GM18870 (cell line): Measurements from ENCODE around the gene CDKAL1.
A peak's percentile ranks its signal among the peaks of the same experiment; 100 is the strongest.
"Not testable (repeated sequence)": the region's sequence is repeated elsewhere in the genome, so short reads cannot be mapped to it uniquely, and the experiment has no call there.

Source experiments
- ATAC-seq: cut with Tn5 transposase; IDR thresholded peaks from one replicate; pipeline ENCODE4 v1.9.1; 2021; ENCODE audit warnings: moderate library complexity; ENCODE audit not compliant: unreplicated experiment

The CDKAL1 gene

DNA sequence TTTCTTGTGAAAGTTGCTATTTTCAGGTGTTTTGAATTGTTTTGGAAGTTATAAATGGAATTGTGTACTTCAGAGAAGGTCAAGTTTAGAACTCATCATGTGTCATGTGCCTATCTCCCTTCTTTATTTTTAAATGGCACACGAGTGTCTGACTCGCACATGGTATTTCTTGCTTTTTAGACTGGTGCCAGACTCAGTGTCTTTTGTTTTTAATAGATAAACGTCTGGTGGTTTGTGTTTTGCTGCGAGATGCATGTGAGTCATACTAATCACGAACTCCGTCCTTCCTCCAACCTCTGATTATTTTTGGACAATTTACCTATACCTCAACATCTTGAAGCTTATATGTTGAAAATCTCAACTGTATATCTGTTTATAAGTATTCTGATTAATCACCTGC, 292.1 kb downstream of the CDKAL1 start:
- no peak for ATAC-seq

DNA sequence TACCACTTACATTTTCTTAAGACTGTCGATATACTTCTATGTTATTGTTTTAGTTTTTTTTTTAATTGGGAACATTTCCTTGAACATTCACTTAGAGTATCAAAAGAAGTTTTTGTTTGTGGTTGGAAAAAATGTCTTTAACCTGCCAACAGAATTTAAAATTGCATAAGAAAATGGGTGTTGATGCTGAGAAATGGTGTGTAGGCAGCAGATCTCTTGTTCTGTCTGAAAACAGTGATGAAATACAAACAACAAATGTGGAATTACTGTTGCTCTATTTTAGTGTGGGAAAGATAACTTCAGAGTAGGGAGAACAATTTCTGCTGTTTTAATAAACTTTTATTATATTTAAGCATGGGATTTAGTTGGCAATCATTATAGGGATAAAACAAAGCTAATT, 293.5 kb downstream of the CDKAL1 start:
- no peak for ATAC-seq

DNA sequence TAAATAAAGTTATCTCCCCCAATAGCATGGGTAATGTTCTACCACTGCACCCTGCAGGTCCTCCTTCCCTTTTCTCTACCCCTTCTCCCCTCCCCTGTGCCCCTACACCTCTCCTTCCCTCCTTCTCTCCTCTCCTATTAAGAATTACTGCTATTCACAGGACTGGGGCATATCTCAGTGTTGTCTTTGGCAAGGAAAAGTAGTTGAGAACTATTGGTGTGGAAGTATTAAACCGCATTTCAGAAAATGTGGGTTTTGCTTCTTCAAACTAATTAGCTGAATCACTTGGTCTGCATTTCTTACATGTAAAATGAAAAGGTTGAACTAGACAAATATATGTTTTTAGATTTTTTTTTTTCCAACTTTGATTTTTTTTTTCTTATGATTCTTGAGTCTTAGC, 296.3 kb downstream of the CDKAL1 start:
- no peak for ATAC-seq

DNA sequence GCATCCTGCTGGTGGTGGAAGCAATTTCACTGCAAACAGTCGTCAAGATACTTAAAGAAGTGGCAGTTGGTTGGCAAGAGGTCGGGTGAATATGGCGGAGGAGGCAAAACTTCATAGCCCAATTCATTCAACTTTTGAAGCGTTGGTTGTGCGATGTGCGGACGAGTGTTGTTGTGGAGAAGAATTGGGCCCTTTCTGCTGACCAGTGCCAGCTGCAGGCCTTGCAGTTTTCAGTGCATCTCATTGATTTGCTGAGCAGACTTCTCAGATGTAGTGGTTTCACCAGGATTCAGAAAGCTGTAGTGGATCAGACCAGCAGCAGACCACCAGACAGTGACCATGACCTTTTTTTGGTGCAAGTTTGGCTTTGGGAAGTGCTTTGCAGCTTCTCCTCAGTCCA, 297.0 kb downstream of the CDKAL1 start:
- not testable (repeated sequence) for ATAC-seq

DNA sequence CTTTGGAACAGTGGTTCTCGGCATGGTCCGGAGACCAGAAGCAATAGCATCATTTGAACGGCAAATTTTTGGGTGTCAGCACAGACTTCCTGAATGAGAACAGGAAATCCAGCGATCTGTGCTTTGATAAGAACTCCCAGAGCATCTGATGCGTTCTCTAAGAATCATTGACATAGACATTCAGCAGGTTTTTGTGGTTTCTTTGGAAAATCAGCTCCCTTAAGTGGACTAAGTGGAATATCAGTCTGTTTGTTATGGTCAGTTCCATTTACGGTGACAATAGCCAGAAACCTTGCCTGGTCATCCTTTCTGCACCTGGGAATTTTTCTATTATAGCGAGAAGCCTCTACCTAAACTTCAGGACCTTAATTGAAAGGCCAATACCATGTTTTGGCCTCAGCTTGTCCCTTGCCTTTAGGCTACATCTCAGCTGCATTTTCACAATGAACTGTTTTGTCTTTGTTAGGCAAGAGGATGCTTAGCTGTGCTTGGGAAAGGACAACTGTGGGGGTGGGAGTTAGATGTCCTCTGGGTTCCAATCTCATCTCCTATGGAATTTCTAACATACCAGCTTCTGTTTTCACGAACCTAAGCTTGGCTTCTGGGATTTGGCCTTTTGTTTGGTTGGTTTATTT, 299.7 kb downstream of the CDKAL1 start:
- no peak for ATAC-seq

DNA sequence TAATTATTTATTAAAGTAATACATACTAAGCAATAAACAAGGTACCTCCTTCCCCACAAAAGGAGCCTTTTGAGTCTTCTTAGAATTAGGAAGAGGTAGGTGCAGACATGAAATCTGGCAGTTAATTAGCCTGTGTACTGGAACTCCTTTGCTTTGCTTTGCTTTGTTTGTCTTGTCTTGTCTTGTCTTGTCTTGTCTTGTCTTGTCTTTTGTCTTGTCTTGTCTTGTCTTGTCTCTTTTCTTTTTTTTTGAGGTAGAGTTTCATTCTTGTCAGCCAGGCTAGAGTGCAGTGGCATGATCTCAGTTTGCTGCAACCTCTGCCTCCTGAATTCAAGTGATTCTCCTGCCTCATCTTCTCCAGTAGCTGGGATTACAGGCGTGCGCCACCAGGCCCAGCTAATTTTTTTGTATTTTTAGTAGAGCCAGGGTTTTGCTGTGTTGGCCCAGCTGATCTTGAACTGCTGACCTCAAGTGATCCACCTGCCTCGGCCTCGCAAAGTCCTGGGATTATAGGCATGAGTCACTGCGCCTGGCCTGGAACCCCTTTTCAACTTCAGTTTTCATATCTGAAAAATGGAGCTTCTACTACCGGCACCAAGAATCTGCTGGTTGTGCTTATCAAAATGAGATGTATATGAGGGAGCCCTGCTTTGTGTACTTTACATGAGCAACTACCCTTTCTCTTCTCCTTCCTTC, 301.2 kb downstream of the CDKAL1 start:
- no peak for ATAC-seq

DNA sequence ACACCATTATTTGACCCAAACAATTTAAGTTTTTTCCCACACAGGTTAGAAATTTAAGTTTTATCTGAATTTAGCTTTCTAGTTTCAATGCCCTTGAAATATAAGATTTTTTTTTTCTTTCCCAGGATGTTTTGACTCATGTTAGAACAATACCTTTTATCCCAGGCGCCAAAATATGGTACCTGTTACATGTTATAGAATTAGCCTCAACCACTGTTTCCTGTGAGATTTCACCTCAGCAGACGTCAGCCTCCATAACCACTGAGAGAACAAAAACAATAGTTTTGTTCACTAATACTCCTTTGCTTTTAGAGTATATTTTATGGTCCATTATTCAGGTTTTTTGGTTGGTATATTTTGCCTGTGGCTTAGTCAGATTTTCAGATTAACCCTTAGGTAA, 302.9 kb downstream of the CDKAL1 start:
- ATAC-seq = no peak

DNA sequence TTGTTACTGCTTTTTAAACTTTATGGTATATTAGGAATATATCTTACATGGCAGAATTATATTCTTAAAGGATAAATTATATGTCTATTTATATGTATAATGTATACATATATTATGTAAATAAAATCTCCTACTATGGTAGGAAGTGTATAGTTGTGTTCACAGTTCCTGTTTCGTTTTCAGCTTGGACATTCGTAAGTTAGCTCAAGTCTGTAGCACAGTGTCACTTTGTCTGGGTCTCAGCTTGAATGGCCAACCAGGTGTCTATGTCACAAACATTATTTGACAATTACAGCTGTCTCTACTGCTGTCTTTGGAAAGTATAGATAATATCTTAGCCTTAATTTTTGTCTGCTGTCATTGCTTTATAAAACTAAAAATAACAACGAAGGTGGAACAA, 303.9 kb downstream of the CDKAL1 start:
- no peak for ATAC-seq

DNA sequence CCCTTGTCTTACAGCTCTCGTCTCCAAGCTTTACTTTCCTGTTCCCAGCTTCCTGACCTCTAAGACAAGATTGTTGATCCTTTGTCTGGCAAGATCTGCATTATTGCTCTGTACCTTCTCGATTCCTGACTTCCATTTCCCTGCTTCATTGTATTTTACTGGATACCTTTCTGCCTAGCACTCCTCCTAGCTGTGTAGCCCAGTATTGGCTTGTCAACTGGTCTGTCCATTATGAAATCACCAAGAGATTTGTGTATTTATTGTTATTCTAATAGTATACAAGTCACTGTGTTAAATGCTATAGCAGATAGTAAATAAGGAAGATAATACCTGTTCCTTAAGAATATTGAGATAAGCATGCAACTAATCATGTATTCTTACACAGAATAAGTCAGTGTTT, 305.4 kb downstream of the CDKAL1 start:
- ATAC-seq = no peak

DNA sequence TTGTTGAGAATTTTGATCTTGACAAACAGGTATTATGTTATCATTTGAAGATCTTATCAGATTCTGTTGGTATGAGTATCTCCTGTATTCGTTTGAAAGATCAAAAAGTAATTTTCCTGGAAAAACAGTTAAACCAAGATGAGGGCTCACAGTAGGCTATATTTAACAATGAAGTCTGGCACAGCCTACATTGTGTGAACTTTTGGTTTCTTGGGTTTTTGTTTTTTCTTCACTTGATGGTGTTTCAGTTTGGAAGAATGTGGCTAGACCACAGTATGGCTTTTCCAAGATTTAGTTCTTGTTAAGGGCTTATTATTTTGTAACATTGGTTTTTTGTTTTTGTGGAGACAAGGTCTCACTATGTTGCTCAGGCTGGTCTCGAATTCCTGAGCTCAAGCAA, 306.4 kb downstream of the CDKAL1 start:
- ATAC-seq = no peak

DNA sequence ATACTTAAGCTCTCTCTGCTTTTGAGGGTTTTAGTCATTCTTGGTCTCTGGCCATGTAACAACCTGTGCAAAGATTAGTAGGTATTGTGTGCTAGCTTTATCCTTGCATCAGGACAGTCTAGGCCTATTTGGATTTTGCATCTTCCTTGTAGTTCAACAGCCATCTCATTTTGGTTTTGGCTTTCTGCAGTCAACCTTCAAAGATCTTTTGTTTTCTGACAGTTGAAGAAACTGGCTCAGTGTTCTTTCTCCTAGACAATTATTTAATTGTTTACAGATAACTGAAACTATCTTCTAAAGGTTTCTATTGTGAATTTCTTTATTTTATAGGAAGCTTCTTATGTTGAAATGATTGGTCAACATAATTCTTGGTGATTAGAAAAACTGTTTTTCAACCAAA, 307.5 kb downstream of the CDKAL1 start:
- ATAC-seq = no peak

DNA sequence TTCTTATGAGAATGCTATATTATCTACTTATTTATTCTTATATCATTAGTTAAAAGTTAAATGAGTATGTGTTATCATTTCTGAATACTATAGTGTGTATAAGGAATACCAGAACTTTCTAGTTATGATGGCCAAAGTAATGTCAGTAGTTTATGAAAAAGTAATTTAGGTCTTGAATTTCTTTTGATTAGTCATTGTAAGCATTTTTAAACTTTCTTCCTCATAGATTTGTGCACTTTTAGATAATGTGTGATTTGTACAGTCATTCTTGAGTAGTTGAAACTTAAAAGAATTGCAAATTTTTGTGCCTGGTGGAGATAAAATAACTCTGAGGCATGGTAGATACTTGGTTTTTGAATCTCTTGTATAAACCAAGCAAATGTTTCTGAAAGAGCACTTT, 311.3 kb downstream of the CDKAL1 start:
- ATAC-seq = no peak

DNA sequence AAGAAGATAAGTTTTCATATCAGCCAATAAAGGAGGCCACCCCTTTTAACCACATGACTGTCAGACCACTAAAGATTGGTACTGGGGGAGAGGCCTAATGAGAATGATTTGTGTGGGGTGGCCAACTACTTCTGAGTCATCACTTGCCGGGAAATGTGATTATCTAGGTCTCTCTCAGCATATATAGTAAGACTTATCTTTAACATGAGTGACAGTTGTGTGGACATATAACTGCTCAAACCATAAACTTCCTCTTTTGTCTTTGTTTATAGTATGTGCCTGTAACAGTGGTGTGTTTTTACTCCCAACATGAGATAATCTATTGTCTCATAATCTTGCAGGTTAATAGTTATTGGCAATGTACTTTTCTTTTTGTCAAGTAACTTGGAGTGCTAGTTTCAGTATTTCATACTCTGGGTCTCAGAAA, 312.4 kb downstream of the CDKAL1 start:
- ATAC-seq = peak; percentile 73

DNA sequence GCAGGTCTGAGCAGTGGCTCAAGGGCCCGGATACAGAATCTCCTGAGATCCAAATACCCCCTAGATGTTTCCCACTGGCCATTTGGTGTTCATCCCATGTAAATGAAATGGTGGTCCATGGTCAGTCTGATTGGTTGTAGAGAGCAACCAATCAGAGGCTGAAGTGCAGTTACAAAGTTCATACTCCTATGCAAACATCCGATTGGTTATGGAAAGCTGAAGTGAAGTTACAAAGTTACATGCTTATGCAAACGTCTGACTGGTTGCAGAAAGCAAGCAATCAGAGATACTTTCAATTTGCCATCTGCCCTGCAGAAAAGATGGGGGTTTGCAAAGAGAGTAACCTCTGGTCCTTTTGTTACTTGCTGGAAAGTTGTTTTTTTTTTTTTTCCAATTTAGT, 313.6 kb downstream of the CDKAL1 start:
- no peak for ATAC-seq

DNA sequence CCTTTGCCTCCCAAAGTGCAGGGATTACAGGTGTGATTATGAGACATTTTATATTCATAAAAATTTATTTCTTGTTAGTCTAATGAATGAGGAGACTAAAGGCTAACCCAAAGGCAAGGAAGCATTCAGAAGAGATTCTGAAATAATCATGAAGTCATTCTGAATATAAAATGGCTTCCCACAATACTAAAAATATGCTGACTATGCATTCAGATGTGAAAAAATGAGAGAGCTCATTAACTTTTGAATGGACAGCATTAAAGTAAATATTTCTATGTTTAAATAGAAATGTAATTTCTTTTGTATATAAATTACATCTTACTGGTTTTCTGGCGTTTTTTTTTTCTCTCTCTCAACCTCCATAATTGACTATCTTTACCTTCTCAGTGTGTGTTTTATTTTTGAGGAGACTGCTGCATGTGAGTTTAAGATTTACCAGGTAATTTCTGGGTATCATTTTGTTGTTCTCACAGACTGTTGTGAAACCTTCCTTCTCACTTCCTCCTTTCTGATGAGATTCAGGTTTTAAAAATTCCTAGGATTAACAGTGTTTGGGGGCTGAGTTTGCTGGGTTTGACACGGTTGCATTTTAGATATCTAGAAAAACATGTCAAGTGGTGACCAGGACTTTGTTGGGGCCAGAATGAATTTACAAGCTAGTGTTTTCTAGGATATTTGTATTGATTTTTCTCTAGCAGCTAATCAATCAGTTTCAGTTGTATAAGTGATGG, 316.6 kb downstream of the CDKAL1 start:
- ATAC-seq = no peak

DNA sequence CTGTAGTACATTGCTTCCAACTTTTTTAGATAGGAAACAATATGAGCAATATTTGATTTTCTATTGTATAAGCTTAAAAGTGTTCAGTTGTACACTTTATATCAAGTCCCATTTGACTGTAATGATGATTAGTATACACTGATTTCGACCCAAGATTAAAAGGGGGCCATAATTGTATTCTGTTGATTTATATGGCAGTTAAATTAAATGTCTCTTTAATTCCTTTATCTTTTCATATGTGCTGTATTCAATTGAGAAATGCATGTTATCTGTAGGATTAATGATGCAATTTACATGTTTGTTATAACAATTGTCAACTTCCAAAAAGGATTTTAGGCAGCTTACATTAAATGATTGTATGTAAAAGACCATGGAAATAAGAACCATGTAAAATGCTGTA, 317.5 kb downstream of the CDKAL1 start:
- no peak for ATAC-seq

DNA sequence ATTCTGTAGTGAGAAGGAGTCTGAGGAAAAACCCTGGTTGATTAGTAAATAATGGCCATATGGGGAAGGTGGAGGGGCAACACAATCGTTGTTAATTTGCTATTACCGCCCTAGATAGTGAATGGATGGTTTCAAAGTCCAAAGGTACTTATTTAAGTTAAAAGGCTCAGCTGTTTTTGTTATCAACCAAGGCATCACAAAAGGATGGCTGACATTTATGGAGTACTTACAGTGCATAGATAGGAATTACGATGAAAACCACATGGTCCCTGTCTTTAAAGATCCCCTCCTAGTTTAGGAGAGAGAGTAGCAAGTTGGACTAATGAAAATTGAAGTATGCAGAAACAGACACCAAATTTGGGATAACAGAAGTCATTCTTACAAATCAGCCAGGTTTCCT, 319.6 kb downstream of the CDKAL1 start:
- ATAC-seq = no peak

DNA sequence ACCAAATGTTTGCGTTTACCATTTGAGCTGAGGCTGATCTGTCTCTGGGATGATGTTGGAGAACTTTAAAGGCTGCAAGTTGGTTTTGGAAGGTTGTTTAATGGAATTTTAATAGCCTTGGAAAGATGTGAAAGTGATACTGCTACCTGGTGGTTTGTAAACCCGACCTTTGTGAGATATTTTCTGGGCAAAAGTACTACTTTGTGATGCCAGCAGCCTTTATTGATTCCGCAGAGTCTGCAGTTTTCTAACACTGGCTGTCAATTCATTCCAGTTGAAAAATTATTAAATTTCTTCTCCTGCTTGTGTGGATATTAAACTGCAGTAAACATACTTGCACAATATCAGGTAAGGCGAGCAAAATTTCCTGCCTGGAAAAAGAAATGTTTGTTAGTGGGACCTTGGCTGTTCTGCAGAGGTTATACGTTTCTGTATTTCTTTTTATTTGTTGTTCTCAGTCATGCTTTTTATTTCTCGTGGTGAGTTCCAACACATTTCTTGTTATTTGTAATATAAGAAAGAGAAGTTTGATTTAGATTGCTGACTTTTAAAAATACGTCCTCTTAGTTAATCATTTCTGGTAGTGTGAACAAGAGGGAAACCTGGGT, 322.5 kb downstream of the CDKAL1 start:
- ATAC-seq = no peak

DNA sequence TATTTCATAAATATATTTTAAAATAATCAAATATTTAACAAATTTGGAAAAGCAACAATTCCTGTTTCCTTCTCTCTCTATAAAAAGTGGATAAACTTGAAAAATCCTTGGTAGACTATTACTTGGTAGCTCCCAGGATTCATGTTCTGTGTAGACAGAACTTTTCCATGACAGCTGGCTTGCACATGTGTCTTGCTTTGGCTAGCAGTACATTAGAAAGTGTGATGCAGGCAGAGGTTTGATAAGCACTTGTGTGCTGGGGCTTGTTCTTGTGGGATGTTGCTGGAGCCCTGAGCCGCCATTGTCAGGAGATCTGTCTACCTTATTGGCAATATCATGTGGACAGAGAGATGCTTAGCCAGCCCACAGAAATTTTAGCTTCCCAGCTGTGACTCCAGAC, 327.2 kb downstream of the CDKAL1 start:
- ATAC-seq = no peak

DNA sequence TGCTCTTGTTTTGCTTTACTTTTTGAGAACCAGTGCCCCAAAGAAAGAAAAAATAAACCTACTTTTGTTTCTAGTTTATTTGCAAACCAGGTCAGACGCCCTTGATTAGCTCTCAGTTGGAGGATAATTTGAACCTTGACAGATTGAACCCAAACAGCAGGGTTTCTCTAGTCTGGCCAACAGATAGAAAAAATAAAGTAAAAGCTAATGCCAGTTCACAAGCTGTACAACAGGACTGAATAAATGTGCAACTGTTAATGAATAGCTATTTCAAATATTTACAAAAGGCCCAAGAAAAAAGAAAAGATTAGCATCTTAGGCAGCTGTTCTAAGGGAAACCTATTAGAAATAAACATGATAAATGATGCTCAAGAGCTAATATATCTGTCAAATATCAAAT, 331.8 kb downstream of the CDKAL1 start:
- ATAC-seq = no peak

DNA sequence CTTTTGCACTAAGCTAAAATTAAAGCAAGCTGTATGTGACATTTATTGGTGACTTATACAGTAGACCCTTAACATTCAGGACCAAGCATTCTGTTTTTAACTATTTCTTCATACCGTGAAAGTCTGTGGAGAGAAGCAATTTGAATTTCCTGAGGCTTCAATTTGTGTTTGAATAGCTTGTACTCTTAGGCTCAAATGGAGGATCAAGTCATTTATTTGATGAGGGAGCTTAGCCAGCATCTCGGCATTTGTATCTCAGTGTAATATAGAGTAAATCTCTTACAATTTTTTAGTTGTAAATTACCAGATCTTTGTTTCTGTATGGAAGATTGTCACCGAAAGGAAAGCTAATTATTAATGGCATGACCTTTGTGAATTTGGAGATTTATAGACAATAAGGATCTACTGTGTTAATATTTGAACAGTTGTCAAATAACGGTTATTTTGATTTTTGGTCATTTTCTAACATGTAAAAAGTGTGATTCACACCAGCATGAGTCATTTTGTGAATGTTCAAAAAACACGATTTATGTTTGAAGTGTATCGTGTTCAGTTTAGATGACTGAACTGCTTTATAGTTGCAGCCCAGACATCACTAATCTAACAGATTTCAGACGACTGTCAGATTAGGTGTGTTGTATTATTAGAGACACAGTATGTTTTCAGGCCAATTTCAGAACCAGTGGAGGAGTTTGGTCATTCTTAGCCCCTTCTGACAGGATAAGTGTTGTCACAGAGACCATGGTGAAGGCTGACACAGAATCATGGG, 332.9 kb downstream of the CDKAL1 start:
- no peak for ATAC-seq
